ENCODE measurements around the gene RAPGEF1. TPM values are rescaled to one million over a fixed set of nuclear protein-coding genes. Genes with fewer than 3 reads are reported as not detected.

RAPGEF1 gene
- total RNA-seq, 6 experiments from 2014 or later = 22.9 to 53.6 (median 30.2) TPM

- ATAC-seq = no peak
- Histone ChIP-seq H3K9me3 (peaks cover 0 to 5% (median 0%) of the 10 kb centered on the region in 4 donors), H3K4me1 (peaks cover 0 to 9% (median 0%) of the 10 kb centered on the region in 4 donors), H3K27me3 (no peaks in the 10 kb centered on the region), H3K36me3 (no peaks in the 10 kb centered on the region), H3K4me3 (no peak overlapping the region), H3K27ac (no peak overlapping the region)
- intact Hi-C loops (cut with DNase I) = no loop called here
- peak in 1 of 3 donors; percentile 37 for DNase-seq
- WGBS (ENCODE audit: insufficient coverage, low coverage, low lambda C conversion rate, missing lambda C conversion rate) = 96% methylated on average over 17 of the region's 19 CpGs
- TF ChIP-seq POLR2A (IDR thresholded peaks at IDR 0.05) (no peak), CTCF (IDR thresholded peaks at IDR 0.05) (no peak)
Observed at GRCh38 chr9:131537946-131538345, 201.9 kb downstream of the RAPGEF1 start.

- Histone ChIP-seq H3K4me1 (peaks cover 0 to 13% (median 3%) of the 10 kb centered on the region in 4 donors), H3K36me3 (no peaks in the 10 kb centered on the region), H3K27me3 (no peaks in the 10 kb centered on the region), H3K4me3 (peak overlapping the region in 2 of 3 donors; percentile 3 to 20), H3K9me3 (no peaks in the 10 kb centered on the region), H3K27ac (peak overlapping the region in 2 of 3 donors; percentile 43 to 49)
- WGBS (ENCODE audit: insufficient coverage, low coverage, low lambda C conversion rate, missing lambda C conversion rate) = 16% methylated on average over 8 of the region's 8 CpGs
- peak; percentile 23 to 42 (median 30) for ATAC-seq
- intact Hi-C loops (cut with DNase I) = no loop called here
- TF ChIP-seq CTCF (IDR thresholded peaks at IDR 0.05) (no peak), POLR2A (IDR thresholded peaks at IDR 0.05) (no peak)
- DNase-seq = peak in 1 of 3 donors; percentile 49
Observed at GRCh38 chr9:131534721-131535237, 205.1 kb downstream of the RAPGEF1 start.

GRCh38 chr9:131530920-131531832 lies 208.7 kb downstream of the RAPGEF1 start, which contains the start of gene UCK1:
TSS of gene UCK1 (minus strand) at chr9:131531263. CDS start at chr9:131531174, 89 bp downstream.
- peak within 1 kb of the TSS; percentile 97 to 100 (median 99) for H3K4me3 ChIP-seq
- no peaks in the 10 kb centered on the region for H3K27me3 ChIP-seq
- no peaks in the 10 kb centered on the region for H3K9me3 ChIP-seq
- peaks cover 0 to 19% (median 7%) of the 10 kb centered on the region in 4 donors for H3K4me1 ChIP-seq
- DNase-seq (peak; percentile 81 to 85 (median 85)), ATAC-seq (peak; percentile 88 to 91 (median 90))
- TF ChIP-seq CTCF (IDR thresholded peaks at IDR 0.05) (no peak), POLR2A (IDR thresholded peaks at IDR 0.05) (peak; percentile 79)
- 4% methylated on average over 9 of the region's 103 CpGs for WGBS (ENCODE audit: insufficient coverage, low coverage, low lambda C conversion rate, missing lambda C conversion rate)
- intact Hi-C loops (cut with DNase I) = no loop called here
- peaks cover 0 to 30% (median 19%) of the 10 kb centered on the region in 4 donors for H3K36me3 ChIP-seq
- peak within 1 kb of the TSS; percentile 70 to 86 (median 70) for H3K27ac ChIP-seq

- Histone ChIP-seq H3K4me1 (peaks cover 0 to 19% (median 7%) of the 10 kb centered on the region in 4 donors), H3K27ac (peak overlapping the region; percentile 70 to 86 (median 70)), H3K36me3 (peaks cover 0 to 37% (median 22%) of the 10 kb centered on the region in 4 donors), H3K27me3 (no peaks in the 10 kb centered on the region), H3K4me3 (peak overlapping the region; percentile 97 to 100 (median 99)), H3K9me3 (no peaks in the 10 kb centered on the region)
- intact Hi-C loops (cut with DNase I) = no loop called here
- DNase-seq (peak in 2 of 3 donors; percentile 47 to 69), ATAC-seq (peak; percentile 19 to 45 (median 28))
- TF ChIP-seq CTCF (IDR thresholded peaks at IDR 0.05) (peak in 1 of 4 donors; percentile 16), POLR2A (IDR thresholded peaks at IDR 0.05) (no peak)
- no CpG with 5 or more reads among the region's 29 CpGs for WGBS (ENCODE audit: insufficient coverage, low coverage, low lambda C conversion rate, missing lambda C conversion rate)
Observed at GRCh38 chr9:131530546-131530919, 209.3 kb downstream of the RAPGEF1 start.
